ENCODE measurements around the gene CLEC4E. TPM values are rescaled to one million over a fixed set of nuclear protein-coding genes. Genes with fewer than 3 reads are reported as not detected.
A peak's percentile ranks its signal among the peaks of the same experiment; 100 is the strongest.
"Not testable (repeated sequence)": the region's sequence is repeated elsewhere in the genome, so short reads cannot be mapped to it uniquely, and the experiment has no call there.

The CLEC4E gene
- total and polyA plus RNA-seq, 2 donors: 0.19 to 4.1 TPM

DNA sequence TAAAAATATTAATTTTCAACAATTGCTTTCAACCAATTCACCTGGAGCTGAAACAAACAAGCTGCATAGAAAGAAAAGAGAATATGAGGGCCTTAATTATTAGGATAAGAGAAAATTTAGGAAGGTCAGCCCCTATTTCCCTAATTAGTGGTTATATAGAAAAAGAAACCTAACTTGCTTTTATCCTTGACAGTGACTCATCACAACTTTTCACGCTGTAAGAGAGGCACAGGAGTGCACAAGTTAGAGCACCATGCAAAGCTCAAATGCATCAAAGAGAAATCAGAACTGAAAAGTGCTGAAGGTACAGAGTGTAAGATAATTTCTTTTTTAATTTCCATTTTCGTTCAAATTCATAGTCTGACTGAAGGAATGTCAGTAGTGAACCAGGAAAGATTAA, 22.7 kb downstream of the CLEC4E start:
- Histone ChIP-seq H3K4me3 (ENCODE audit: low read length in 2 of 2) (no peak overlapping the region), H3K27me3 (ENCODE audit: control insufficient read depth in 2 of 2, insufficient read depth in 1 of 2, low read length in 1 of 2) (no peaks in the 10 kb centered on the region), H3K27ac (ENCODE audit: low read depth in 1 of 2, low read length in 1 of 2) (no peak overlapping the region), H3K36me3 (ENCODE audit: control insufficient read depth in 2 of 2, insufficient read depth in 2 of 2, low read length in 1 of 2) (no peaks in the 10 kb centered on the region), H3K9me3 (ENCODE audit: control insufficient read depth in 2 of 2, insufficient read depth in 1 of 2, low read length in 1 of 2) (no peaks in the 10 kb centered on the region), H3K4me1 (ENCODE audit: control insufficient read depth in 2 of 2, insufficient read depth in 2 of 2, low read length in 2 of 2) (no peaks in the 10 kb centered on the region)
- 77% methylated on average over 2 of the region's 2 CpGs for WGBS
- no peak for DNase-seq (ENCODE audit: low read depth in 6 of 9, low spot score in 9 of 9)

- 92% methylated on average over 4 of the region's 4 CpGs for WGBS
- peak in 1 of 9 donors; percentile 35 for DNase-seq (ENCODE audit: low read depth in 6 of 9, low spot score in 9 of 9)
- Histone ChIP-seq H3K4me3 (ENCODE audit: low read length in 2 of 2) (no peak within 1 kb of the TSS), H3K9me3 (ENCODE audit: control insufficient read depth in 2 of 2, insufficient read depth in 1 of 2, low read length in 1 of 2) (no peaks in the 10 kb centered on the region), H3K27ac (ENCODE audit: low read depth in 1 of 2, low read length in 1 of 2) (no peak within 1 kb of the TSS), H3K27me3 (ENCODE audit: control insufficient read depth in 2 of 2, insufficient read depth in 1 of 2, low read length in 1 of 2) (no peaks in the 10 kb centered on the region), H3K4me1 (ENCODE audit: control insufficient read depth in 2 of 2, insufficient read depth in 2 of 2, low read length in 2 of 2) (peaks cover 0 to 11% of the 10 kb centered on the region in 2 donors), H3K36me3 (ENCODE audit: control insufficient read depth in 2 of 2, insufficient read depth in 2 of 2, low read length in 1 of 2) (no peaks in the 10 kb centered on the region)
Measured at GRCh38 chr12:8513256-8513655, 27.4 kb downstream of the CLEC4E start, which contains the start of gene CLEC4D. Gene CLEC4D, plus strand, starts transcription at chr12:8513503. Its CDS starts 230 bp downstream, at chr12:8513733.

DNA sequence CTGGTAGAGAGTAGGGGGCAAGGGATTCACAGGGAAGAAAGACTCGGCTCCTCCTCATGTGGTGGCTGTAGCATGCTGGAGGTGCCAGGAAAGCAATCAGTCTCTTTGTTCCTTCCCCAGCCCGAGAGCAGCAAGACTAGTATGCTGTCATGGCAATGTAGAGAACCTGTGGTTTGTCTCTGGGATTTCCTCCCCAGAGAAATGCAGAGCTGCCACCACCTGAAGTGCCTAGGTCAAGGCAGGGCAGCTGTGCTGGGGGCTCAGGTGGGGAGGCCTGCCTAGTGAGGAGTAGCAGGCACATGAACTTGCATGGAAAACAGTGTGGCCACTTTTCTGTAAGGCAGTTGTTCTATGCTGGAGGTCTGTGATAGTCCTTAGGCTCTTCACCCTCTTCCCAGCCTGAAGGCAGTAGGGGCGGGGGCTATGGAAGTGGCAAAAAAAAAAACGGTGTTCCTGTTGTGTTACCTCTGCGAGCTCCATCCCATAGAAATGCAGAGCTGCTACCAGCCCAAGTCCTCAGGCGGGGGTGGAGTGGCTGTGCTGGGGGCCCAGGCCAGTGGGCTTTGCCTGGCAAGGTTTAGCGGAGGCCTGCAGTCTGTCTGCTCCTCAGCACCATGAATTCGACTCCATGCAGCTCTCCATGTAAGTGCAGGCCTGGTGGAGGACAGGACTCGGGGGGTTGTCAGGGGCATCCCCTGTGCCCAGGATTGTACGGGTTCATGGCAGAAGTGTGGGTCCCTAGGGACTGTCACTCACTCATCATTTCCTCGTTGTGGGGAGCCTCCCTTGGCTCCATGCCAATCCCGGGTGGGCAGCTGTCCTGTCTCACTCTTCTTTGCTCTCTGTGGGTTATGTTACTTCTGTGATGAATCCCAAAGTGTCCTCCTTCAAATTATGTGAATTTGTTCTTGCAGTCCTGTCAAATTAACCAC, 31.5 kb downstream of the CLEC4E start:
- H3K27me3 ChIP-seq (ENCODE audit: control insufficient read depth in 2 of 2, insufficient read depth in 1 of 2, low read length in 1 of 2): no peaks in the 10 kb centered on the region
- H3K4me3 ChIP-seq (ENCODE audit: low read length in 2 of 2): no peak overlapping the region
- H3K9me3 ChIP-seq (ENCODE audit: control insufficient read depth in 2 of 2, insufficient read depth in 1 of 2, low read length in 1 of 2): no peaks in the 10 kb centered on the region
- 72% methylated on average over 12 of the region's 12 CpGs for WGBS
- no peak overlapping the region for H3K27ac ChIP-seq (ENCODE audit: low read depth in 1 of 2, low read length in 1 of 2)
- peaks cover 0 to 17% of the 10 kb centered on the region in 2 donors for H3K4me1 ChIP-seq (ENCODE audit: control insufficient read depth in 2 of 2, insufficient read depth in 2 of 2, low read length in 2 of 2)
- no peaks in the 10 kb centered on the region for H3K36me3 ChIP-seq (ENCODE audit: control insufficient read depth in 2 of 2, insufficient read depth in 2 of 2, low read length in 1 of 2)
- DNase-seq (ENCODE audit: low read depth in 6 of 9, low spot score in 9 of 9): peak in 2 of 9 donors; percentile 23 to 64

- no peaks in the 10 kb centered on the region for H3K36me3 ChIP-seq (ENCODE audit: control insufficient read depth in 2 of 2, insufficient read depth in 2 of 2, low read length in 1 of 2)
- 97% methylated on average over 3 of the region's 3 CpGs for WGBS
- DNase-seq (ENCODE audit: low read depth in 6 of 9, low spot score in 9 of 9): peak in 2 of 9 donors; percentile 8 to 42
- no peaks in the 10 kb centered on the region for H3K9me3 ChIP-seq (ENCODE audit: control insufficient read depth in 2 of 2, insufficient read depth in 1 of 2, low read length in 1 of 2)
- H3K4me1 ChIP-seq (ENCODE audit: control insufficient read depth in 2 of 2, insufficient read depth in 2 of 2, low read length in 2 of 2): peaks cover 0 to 17% of the 10 kb centered on the region in 2 donors
- H3K27ac ChIP-seq (ENCODE audit: low read depth in 1 of 2, low read length in 1 of 2): no peak overlapping the region
- H3K27me3 ChIP-seq (ENCODE audit: control insufficient read depth in 2 of 2, insufficient read depth in 1 of 2, low read length in 1 of 2): no peaks in the 10 kb centered on the region
- H3K4me3 ChIP-seq (ENCODE audit: low read length in 2 of 2): no peak overlapping the region
Measured at GRCh38 chr12:8508223-8508622, 32.5 kb downstream of the CLEC4E start.

GRCh38 chr12:8507596-8507995, 33.1 kb downstream of the CLEC4E start:
- no peak for DNase-seq (ENCODE audit: low read depth in 6 of 9, low spot score in 9 of 9)
- Histone ChIP-seq H3K4me1 (ENCODE audit: control insufficient read depth in 2 of 2, insufficient read depth in 2 of 2, low read length in 2 of 2) (peaks cover 0 to 17% of the 10 kb centered on the region in 2 donors), H3K27me3 (ENCODE audit: control insufficient read depth in 2 of 2, insufficient read depth in 1 of 2, low read length in 1 of 2) (no peaks in the 10 kb centered on the region), H3K27ac (ENCODE audit: low read depth in 1 of 2, low read length in 1 of 2) (no peak overlapping the region), H3K36me3 (ENCODE audit: control insufficient read depth in 2 of 2, insufficient read depth in 2 of 2, low read length in 1 of 2) (no peaks in the 10 kb centered on the region), H3K9me3 (ENCODE audit: control insufficient read depth in 2 of 2, insufficient read depth in 1 of 2, low read length in 1 of 2) (no peaks in the 10 kb centered on the region), H3K4me3 (ENCODE audit: low read length in 2 of 2) (no peak overlapping the region)
- WGBS: 96% methylated on average over 3 of the region's 3 CpGs

DNA sequence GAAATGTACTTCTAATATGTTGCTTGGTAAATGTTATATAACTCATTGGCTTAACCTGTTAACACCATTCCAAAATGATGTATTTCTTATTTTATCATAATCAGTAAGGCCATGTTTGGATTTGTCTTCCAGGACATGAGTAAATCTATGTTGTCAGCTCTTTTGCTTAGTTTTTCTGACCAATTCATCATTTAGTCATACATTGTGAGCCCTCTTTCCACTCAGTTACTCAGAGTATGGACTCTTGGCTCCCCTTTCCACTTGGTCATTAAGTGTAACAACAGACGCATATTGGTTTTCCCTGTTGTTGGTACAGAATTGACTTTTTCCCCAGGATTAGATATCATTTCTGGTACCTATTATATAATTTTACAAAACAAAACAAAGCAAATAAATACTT, 36.4 kb downstream of the CLEC4E start:
- WGBS: 90% methylated on average over 1 of the region's 1 CpG
- no peak overlapping the region for H3K4me3 ChIP-seq (ENCODE audit: low read length in 2 of 2)
- no peak for DNase-seq (ENCODE audit: low read depth in 6 of 9, low spot score in 9 of 9)
- no peak overlapping the region for H3K27ac ChIP-seq (ENCODE audit: low read depth in 1 of 2, low read length in 1 of 2)
- peaks cover 0 to 18% of the 10 kb centered on the region in 2 donors for H3K4me1 ChIP-seq (ENCODE audit: control insufficient read depth in 2 of 2, insufficient read depth in 2 of 2, low read length in 2 of 2)
- H3K27me3 ChIP-seq (ENCODE audit: control insufficient read depth in 2 of 2, insufficient read depth in 1 of 2, low read length in 1 of 2): no peaks in the 10 kb centered on the region
- H3K36me3 ChIP-seq (ENCODE audit: control insufficient read depth in 2 of 2, insufficient read depth in 2 of 2, low read length in 1 of 2): no peaks in the 10 kb centered on the region
- no peaks in the 10 kb centered on the region for H3K9me3 ChIP-seq (ENCODE audit: control insufficient read depth in 2 of 2, insufficient read depth in 1 of 2, low read length in 1 of 2)

- Histone ChIP-seq H3K9me3 (ENCODE audit: control insufficient read depth in 2 of 2, insufficient read depth in 1 of 2, low read length in 1 of 2) (no peaks in the 10 kb centered on the region), H3K36me3 (ENCODE audit: control insufficient read depth in 2 of 2, insufficient read depth in 2 of 2, low read length in 1 of 2) (no peaks in the 10 kb centered on the region), H3K4me1 (ENCODE audit: control insufficient read depth in 2 of 2, insufficient read depth in 2 of 2, low read length in 2 of 2) (peaks cover 0 to 2% of the 10 kb centered on the region in 2 donors), H3K4me3 (ENCODE audit: low read length in 2 of 2) (no peak overlapping the region), H3K27ac (ENCODE audit: low read depth in 1 of 2, low read length in 1 of 2) (no peak overlapping the region), H3K27me3 (ENCODE audit: control insufficient read depth in 2 of 2, insufficient read depth in 1 of 2, low read length in 1 of 2) (no peaks in the 10 kb centered on the region)
- 39% methylated on average over 3 of the region's 3 CpGs for WGBS
- peak in 1 of 9 donors; percentile 35 for DNase-seq (ENCODE audit: low read depth in 6 of 9, low spot score in 9 of 9)
Measured at GRCh38 chr12:8501720-8502119, 39.0 kb downstream of the CLEC4E start.

GRCh38 chr12:8499616-8500015, 41.1 kb downstream of the CLEC4E start:
- H3K4me3 ChIP-seq (ENCODE audit: low read length in 2 of 2): no peak overlapping the region
- H3K27ac ChIP-seq (ENCODE audit: low read depth in 1 of 2, low read length in 1 of 2): no peak overlapping the region
- peak in 1 of 9 donors; percentile 29 for DNase-seq (ENCODE audit: low read depth in 6 of 9, low spot score in 9 of 9)
- 66% methylated on average over 4 of the region's 4 CpGs for WGBS
- H3K27me3 ChIP-seq (ENCODE audit: control insufficient read depth in 2 of 2, insufficient read depth in 1 of 2, low read length in 1 of 2): no peaks in the 10 kb centered on the region
- peaks cover 0 to 2% of the 10 kb centered on the region in 2 donors for H3K4me1 ChIP-seq (ENCODE audit: control insufficient read depth in 2 of 2, insufficient read depth in 2 of 2, low read length in 2 of 2)
- H3K36me3 ChIP-seq (ENCODE audit: control insufficient read depth in 2 of 2, insufficient read depth in 2 of 2, low read length in 1 of 2): no peaks in the 10 kb centered on the region
- no peaks in the 10 kb centered on the region for H3K9me3 ChIP-seq (ENCODE audit: control insufficient read depth in 2 of 2, insufficient read depth in 1 of 2, low read length in 1 of 2)

- not testable (repeated sequence) for H3K27me3 ChIP-seq (ENCODE audit: control insufficient read depth in 2 of 2, insufficient read depth in 1 of 2, low read length in 1 of 2); H3K4me3 ChIP-seq (ENCODE audit: low read length in 2 of 2); H3K9me3 ChIP-seq (ENCODE audit: control insufficient read depth in 2 of 2, insufficient read depth in 1 of 2, low read length in 1 of 2); H3K27ac ChIP-seq (ENCODE audit: low read depth in 1 of 2, low read length in 1 of 2); H3K36me3 ChIP-seq (ENCODE audit: control insufficient read depth in 2 of 2, insufficient read depth in 2 of 2, low read length in 1 of 2); DNase-seq (ENCODE audit: low read depth in 6 of 9, low spot score in 9 of 9); H3K4me1 ChIP-seq (ENCODE audit: control insufficient read depth in 2 of 2, insufficient read depth in 2 of 2, low read length in 2 of 2)
- WGBS: 53% methylated on average over 7 of the region's 7 CpGs
Measured at GRCh38 chr12:8496074-8496473, 44.6 kb downstream of the CLEC4E start.
